IMR-90 (cell line): ENCODE measurements around the gene NOMO2. TPM values are rescaled to one million over a fixed set of nuclear protein-coding genes. Genes with fewer than 3 reads are reported as not detected.
"Not testable (repeated sequence)": the region's sequence is repeated elsewhere in the genome, so short reads cannot be mapped to it uniquely, and the experiment has no call there.

Experiments
- ATAC-seq: fragments of 200-7000 bp; cut with Tn5 transposase; 2 replicates; pipeline ENCODE4 v1.9.1; 2020; ENCODE audit warnings: low read depth, mild to moderate bottlenecking, moderate library complexity
- BruUV-seq: library from RNA; stranded (reverse); fragments of 400-500 nt; replicated peaks from 2 replicates; lab custom pipeline; 2021; lab: Mats Ljungman, UMichigan
- CTCF ChIA-PET: fragments of 300-600 bp; formaldehyde crosslinking; extraction: SDS; loops from one replicate; lab custom pipeline; 2021; ENCODE audit warnings: antibody characterized with exemption; lab: Yijun Ruan, JAX
- POLR2A ChIA-PET: fragments of 300-600 bp; sonication (Branson Sonifier 250); formaldehyde crosslinking; loops from one replicate; lab custom pipeline; 2022; ENCODE audit warnings: antibody characterized with exemption; ENCODE audit not compliant: unreplicated experiment; lab: Charles Lee
- DNase-seq: peaks from one replicate; pipeline ENCODE4 v3.0.0; 2013
- H2AFZ ChIP-seq: replicated peaks from 2 replicates; pipeline ENCODE3; 2013; ENCODE audit warnings: low read length, mild to moderate bottlenecking; ENCODE audit not compliant: poor library complexity
- H2AK5ac ChIP-seq: 2 replicates; pipeline ENCODE4 v1.6.1; 2013; ENCODE audit warnings: low read depth, low read length, inconsistent platforms
- H2AK9ac ChIP-seq: replicated peaks from 2 replicates; pipeline ENCODE3; 2013; ENCODE audit warnings: mild to moderate bottlenecking, low read depth, low read length, moderate library complexity; ENCODE audit not compliant: poor library complexity
- H2BK120ac ChIP-seq: 2 replicates; pipeline ENCODE4 v1.6.1; 2013; ENCODE audit warnings: low read depth, low read length, inconsistent platforms
- H2BK15ac ChIP-seq: 3 replicates; pipeline ENCODE4 v1.6.1; 2013; ENCODE audit warnings: low read depth, low read length, inconsistent platforms
- H2BK20ac ChIP-seq: 2 replicates; pipeline ENCODE4 v1.6.1; 2013; ENCODE audit warnings: low read depth, mild to moderate bottlenecking, inconsistent platforms, low read length, moderate library complexity
- H2BK5ac ChIP-seq: 2 replicates; pipeline ENCODE4 v1.6.1; 2013; ENCODE audit warnings: mild to moderate bottlenecking, low read depth, low read length, inconsistent platforms; ENCODE audit not compliant: poor library complexity, severe bottlenecking
- H3K14ac ChIP-seq: replicated peaks from 2 replicates; pipeline ENCODE4 v1.6.1; 2013; ENCODE audit warnings: low read depth, low read length, inconsistent platforms
- H3K18ac ChIP-seq: 2 replicates; pipeline ENCODE4 v1.6.1; 2013; ENCODE audit warnings: low read depth, low read length, control low read depth
- H3K23ac ChIP-seq: 2 replicates; pipeline ENCODE4 v1.6.1; 2013; ENCODE audit warnings: low read depth, low read length, inconsistent platforms
- H3K27ac ChIP-seq: 2 replicates; pipeline ENCODE4 v1.5.1; 2013; ENCODE audit warnings: mild to moderate bottlenecking, control low read depth, low read length; ENCODE audit not compliant: insufficient read depth
- H3K27me3 ChIP-seq: 2 replicates; pipeline ENCODE4 v1.6.1; 2013; ENCODE audit warnings: low read length; ENCODE audit not compliant: control insufficient read depth, insufficient read depth
- H3K36me3 ChIP-seq: 2 replicates; pipeline ENCODE4 v1.6.1; 2013; ENCODE audit warnings: low read length, mixed read lengths; ENCODE audit not compliant: control insufficient read depth, insufficient read depth
- H3K4ac ChIP-seq: 2 replicates; pipeline ENCODE4 v1.6.1; 2013; ENCODE audit warnings: low read depth, low read length, inconsistent platforms
- H3K4me1 ChIP-seq: 2 replicates; pipeline ENCODE4 v1.6.1; 2013; ENCODE audit warnings: low read length, mixed read lengths; ENCODE audit not compliant: control insufficient read depth, insufficient read depth
- H3K4me2 ChIP-seq: 2 replicates; pipeline ENCODE4 v1.6.1; 2013; ENCODE audit warnings: low read depth, mild to moderate bottlenecking, control low read depth, low read length, moderate library complexity
- H3K4me3 ChIP-seq: 2 replicates; pipeline ENCODE4 v1.5.1; 2013; ENCODE audit warnings: low read depth, mild to moderate bottlenecking, control low read depth, low read length, moderate library complexity; ENCODE audit not compliant: insufficient read depth
- H3K56ac ChIP-seq: 2 replicates; pipeline ENCODE4 v1.6.1; 2013; ENCODE audit warnings: low read length, inconsistent platforms; ENCODE audit not compliant: insufficient read depth; ENCODE audit errors: extremely low read depth
- H3K79me1 ChIP-seq, 2 experiments: 2 replicates each; pipeline ENCODE4 v1.6.1; 2013; ENCODE audit warnings: low read length in 2 of 2, inconsistent platforms in 1 of 2, low read depth in 1 of 2
- H3K9ac ChIP-seq: 2 replicates; pipeline ENCODE4 v1.6.1; 2013; ENCODE audit warnings: low read depth, low read length, control low read depth
- H3K9me1 ChIP-seq: 2 replicates; pipeline ENCODE4 v1.6.1; 2013; ENCODE audit warnings: low read length, inconsistent platforms; ENCODE audit not compliant: insufficient read depth
- H3K9me3 ChIP-seq: 2 replicates; pipeline ENCODE4 v1.6.1; 2013; ENCODE audit warnings: low read length; ENCODE audit not compliant: control insufficient read depth, insufficient read depth
- H4K20me1 ChIP-seq: 2 replicates; pipeline ENCODE4 v1.6.1; 2013; ENCODE audit warnings: low read length, inconsistent platforms; ENCODE audit not compliant: insufficient read depth
- H4K5ac ChIP-seq: 2 replicates; pipeline ENCODE4 v1.6.1; 2013; ENCODE audit warnings: mild to moderate bottlenecking, low read depth, low read length, control low read depth
- H4K8ac ChIP-seq, 2 experiments: 2 replicates each; pipeline ENCODE4 v1.6.1; 2013; ENCODE audit warnings: low read depth in 2 of 2, low read length in 2 of 2, control low read depth in 1 of 2, inconsistent platforms in 1 of 2
- H4K91ac ChIP-seq: 2 replicates; pipeline ENCODE4 v1.6.1; 2013; ENCODE audit warnings: low read depth, low read length, inconsistent platforms; ENCODE audit not compliant: insufficient read depth
- WGBS, 2 experiments: methylation state at CpG; one replicate each; pipeline versions ENCODE4 v1.1.5 to v1.1.7; 2013; ENCODE audit warnings: missing lambda C conversion rate in 2 of 2; ENCODE audit not compliant: insufficient read length in 1 of 2; ENCODE audit errors: extremely low coverage in 2 of 2; 5-methylcytosine and 5-hydroxymethylcytosine counted together
- dilution Hi-C: fragments of 300-500 bp; cut with HindIII; formaldehyde crosslinking; loops from one replicate; pipeline ENCODE4 v1.14.3; 2018; ENCODE audit warnings: low sequenced_read_pairs; ENCODE audit not compliant: unreplicated experiment
- in situ Hi-C: fragments of 300-500 bp; cut with MboI; formaldehyde crosslinking; loops from 3 replicates; pipeline ENCODE4 v1.14.3; 2019; ENCODE audit warnings: low sequenced_read_pairs, inconsistent platforms, mixed read lengths
- intact Hi-C: fragments of 100-400 bp; cut with micrococcal nuclease; formaldehyde crosslinking; loops from 2 replicates; pipeline ENCODE4 v1.10.0; 2022
- polyA plus RNA-seq, 3 experiments: library from polyadenylated mRNA; depleted of rRNA; stranded (reverse); fragments of >200 nt; gene quantifications; 2 replicates each; pipeline ENCODE4 v1.2.3, GENCODE V29; 2012; ENCODE audit warnings: low replicate concordance in 1 of 3
- total RNA-seq: library from RNA; depleted of rRNA; stranded (reverse); fragments of >200 nt; gene quantifications from 2 replicates; pipeline ENCODE4 v1.2.3, GENCODE V29; 2012

NOMO2 gene
- total and polyA plus RNA-seq, 2 of the 4 experiments (the other 2 are of a cell fraction) = 103 to 184 TPM

DNA sequence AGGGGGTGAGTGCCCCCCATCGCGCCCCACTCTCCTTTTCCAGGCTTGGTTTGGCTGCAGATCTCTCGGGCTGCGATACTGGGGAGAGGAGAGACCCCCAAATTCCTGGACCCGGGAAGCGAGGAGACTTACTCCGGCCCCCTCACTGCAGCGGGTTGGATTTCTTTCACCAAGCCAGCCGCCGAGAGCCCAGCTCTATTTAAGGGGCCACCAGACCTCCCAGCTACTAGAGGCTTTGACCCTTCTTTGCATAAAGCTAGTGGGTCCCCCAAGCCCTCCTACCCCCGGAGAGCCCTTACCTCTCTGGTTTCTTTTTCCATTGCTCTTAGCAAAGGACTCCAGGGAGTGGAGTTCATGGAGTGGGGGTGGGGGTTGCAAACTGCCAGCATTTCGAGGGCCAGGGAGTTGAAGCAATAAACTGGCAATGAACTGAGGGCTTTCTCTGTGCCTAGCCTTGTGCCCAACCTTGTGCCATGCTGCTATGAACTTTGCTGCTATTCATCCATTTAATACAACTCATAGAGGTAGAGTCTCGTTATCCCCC lies 9.5 kb upstream of the NOMO2 start:
- in situ Hi-C loops, dilution Hi-C loops, POLR2A ChIA-PET, H4K91ac ChIP-seq, H3K27ac ChIP-seq, H3K36me3 ChIP-seq, H4K20me1 ChIP-seq, H3K4ac ChIP-seq, H2AK5ac ChIP-seq, H2BK5ac ChIP-seq, H3K4me1 ChIP-seq, H3K14ac ChIP-seq, H3K23ac ChIP-seq, H2BK20ac ChIP-seq, H2AK9ac ChIP-seq, intact Hi-C loops, H3K56ac ChIP-seq, H3K9me3 ChIP-seq, DNase-seq, H2BK120ac ChIP-seq, H3K9me1 ChIP-seq, H2BK15ac ChIP-seq, H3K27me3 ChIP-seq, H4K5ac ChIP-seq, BruUV-seq, H4K8ac ChIP-seq, H2AFZ ChIP-seq, H3K18ac ChIP-seq, H3K79me1 ChIP-seq, CTCF ChIA-PET, H3K9ac ChIP-seq: not testable (repeated sequence)
- WGBS, 2 experiments = no CpG with 5 or more reads among the region's 13 CpGs
- peak; percentile 46 for ATAC-seq
- Histone ChIP-seq H3K4me3 (0 out of 2 replicates have a peak overlapping the region, but pooled peaks have one; percentile 32), H3K4me2 (peak overlapping the region; percentile 72; the same call in 1 of the 2 replicates)

DNA sequence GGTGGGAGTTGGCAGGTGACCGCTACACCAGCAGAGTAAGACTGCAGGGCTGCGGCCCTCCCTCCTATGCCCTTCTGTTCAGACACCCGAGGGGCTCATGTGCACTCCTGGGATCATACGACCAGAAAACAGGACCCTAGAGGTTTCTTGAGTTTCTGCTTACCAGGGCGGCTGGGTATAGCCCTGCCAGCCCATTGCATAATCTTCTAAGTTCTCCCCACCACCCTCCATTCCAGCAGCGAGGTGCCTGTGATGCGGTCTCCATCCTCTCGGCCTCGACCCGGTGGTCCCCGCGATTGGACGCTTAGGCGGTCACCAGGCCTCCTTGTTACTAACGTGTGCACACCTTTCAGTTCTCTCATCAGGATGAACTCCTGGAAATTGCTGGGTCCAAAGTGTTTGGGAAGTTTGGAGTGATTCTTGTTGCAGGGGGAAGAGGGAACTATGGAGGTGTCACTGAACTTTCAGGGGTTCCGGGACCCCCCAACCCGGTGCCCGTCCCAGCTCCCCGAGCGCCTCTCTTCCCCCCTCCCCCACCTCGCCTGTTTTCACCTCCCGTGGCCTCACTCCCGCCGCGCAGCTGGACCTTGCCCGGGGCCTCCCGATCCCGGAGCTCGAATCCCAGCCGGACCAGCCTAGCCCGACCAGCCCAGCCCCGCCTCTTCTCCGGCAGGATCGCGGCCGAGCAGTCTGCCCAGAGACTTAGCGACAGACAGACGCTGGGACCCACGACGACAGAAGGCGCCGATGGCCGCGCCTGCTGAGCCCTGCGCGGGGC lies 8.8 kb upstream of the NOMO2 start:
- not testable (repeated sequence) for H2AK9ac ChIP-seq, H2BK20ac ChIP-seq

More for the DNA sequence above, 8.8 kb upstream of the NOMO2 start:
- H3K4ac ChIP-seq, dilution Hi-C loops, H2AFZ ChIP-seq, H3K4me3 ChIP-seq, H2BK120ac ChIP-seq, H4K20me1 ChIP-seq, H2BK5ac ChIP-seq, CTCF ChIA-PET, H4K91ac ChIP-seq, POLR2A ChIA-PET, H3K27ac ChIP-seq, H4K8ac ChIP-seq, H3K4me2 ChIP-seq, H3K14ac ChIP-seq, H3K56ac ChIP-seq, H3K9ac ChIP-seq, H2AK5ac ChIP-seq, H3K9me3 ChIP-seq, H3K9me1 ChIP-seq, DNase-seq, H3K23ac ChIP-seq, in situ Hi-C loops, H4K5ac ChIP-seq, H3K4me1 ChIP-seq, intact Hi-C loops, H3K36me3 ChIP-seq, H3K27me3 ChIP-seq, BruUV-seq, H2BK15ac ChIP-seq, H3K18ac ChIP-seq, H3K79me1 ChIP-seq: not testable (repeated sequence)
- ATAC-seq = peak; percentile 88
- WGBS, 2 experiments = no CpG with 5 or more reads among the region's 46 CpGs
